Measurements from ENCODE around the gene OLR1. TPM values are rescaled to one million over a fixed set of nuclear protein-coding genes. Genes with fewer than 3 reads are reported as not detected.
A peak's percentile ranks its signal among the peaks of the same experiment; 100 is the strongest.
"Not testable (repeated sequence)": the region's sequence is repeated elsewhere in the genome, so short reads cannot be mapped to it uniquely, and the experiment has no call there.

The OLR1 gene
- total RNA-seq (1 to 10 TPM; 8.4 to 9.3 TPM), polyA plus RNA-seq (1 to 10 TPM in 1 of 2 donors, not detected in 1; 4.4 TPM)
- long read RNA-seq, donor 1, transcript OLR1-201 (6 exons, 2,462 nt): major isoform, 8 of 16 reads
- long read RNA-seq, donor 1, partial matches to known transcripts: 2 of 16 reads
- long read RNA-seq, donor 1, other reads (novel, unspliced or antisense): 3 of 16 reads
- long read RNA-seq, donor 2: 0 reads

- no peak for ATAC-seq (ENCODE audit: low FRiP score)
- intact Hi-C loops (cut with DNase I): no loop called here
- Histone ChIP-seq H3K27ac (ENCODE audit: low read depth in 1 of 2, low read length in 2 of 2) (no peak within 1 kb of the TSS), H3K4me1 (ENCODE audit: control insufficient read depth in 1 of 2, insufficient read depth in 2 of 2, low read length in 2 of 2) (no peaks in the 10 kb centered on the region), H3K36me3 (ENCODE audit: control insufficient read depth in 1 of 2, insufficient read depth in 2 of 2, low read length in 1 of 2) (no peaks in the 10 kb centered on the region), H3K27me3 (ENCODE audit: control insufficient read depth in 1 of 2, insufficient read depth in 2 of 2, low read length in 1 of 2) (no peaks in the 10 kb centered on the region), H3K9me3 (ENCODE audit: control insufficient read depth, low read length) (no peaks in the 10 kb centered on the region), H3K4me3 (ENCODE audit: low read length in 2 of 2) (no peak within 1 kb of the TSS)
- no peak for DNase-seq
- 63 to 65% methylated on average over 7 of the region's 7 CpGs for WGBS, 2 donors
Observed at GRCh38 chr12:10171973-10172728, at the start of gene OLR1. TSS of gene OLR1 (minus strand) at chr12:10172132. CDS start at chr12:10172077, 55 bp downstream.

- no peak overlapping the region for H3K4me3 ChIP-seq (ENCODE audit: low read length in 2 of 2)
- DNase-seq (peak; percentile 69 to 83), ATAC-seq (ENCODE audit: low FRiP score) (peak; percentile 92)
- peaks cover 0 to 3% of the 10 kb centered on the region in 2 donors for H3K4me1 ChIP-seq (ENCODE audit: control insufficient read depth in 1 of 2, insufficient read depth in 2 of 2, low read length in 2 of 2)
- WGBS, 2 donors: 14 to 18% methylated on average over 8 of the region's 8 CpGs
- intact Hi-C loops (cut with DNase I): no loop called here
- peak overlapping the region; percentile 54 to 67 for H3K27ac ChIP-seq (ENCODE audit: low read depth in 1 of 2, low read length in 2 of 2)
- no peaks in the 10 kb centered on the region for H3K9me3 ChIP-seq (ENCODE audit: control insufficient read depth, low read length)
- H3K36me3 ChIP-seq (ENCODE audit: control insufficient read depth in 1 of 2, insufficient read depth in 2 of 2, low read length in 1 of 2): peaks cover 10 to 12% of the 10 kb centered on the region in 2 donors
- H3K27me3 ChIP-seq (ENCODE audit: control insufficient read depth in 1 of 2, insufficient read depth in 2 of 2, low read length in 1 of 2): no peaks in the 10 kb centered on the region
Observed at GRCh38 chr12:10220398-10221077, 48.6 kb upstream of the OLR1 start.

- H3K27ac ChIP-seq (ENCODE audit: low read depth in 1 of 2, low read length in 2 of 2): no peak overlapping the region
- no peak for DNase-seq
- 92% methylated on average over 6 of the region's 6 CpGs for WGBS, 2 donors
- H3K27me3 ChIP-seq (ENCODE audit: control insufficient read depth in 1 of 2, insufficient read depth in 2 of 2, low read length in 1 of 2): no peaks in the 10 kb centered on the region
- peaks cover 0 to 3% of the 10 kb centered on the region in 2 donors for H3K4me1 ChIP-seq (ENCODE audit: control insufficient read depth in 1 of 2, insufficient read depth in 2 of 2, low read length in 2 of 2)
- ATAC-seq (ENCODE audit: low FRiP score): no peak
- H3K36me3 ChIP-seq (ENCODE audit: control insufficient read depth in 1 of 2, insufficient read depth in 2 of 2, low read length in 1 of 2): peaks cover 5 to 12% of the 10 kb centered on the region in 2 donors
- no peak overlapping the region for H3K4me3 ChIP-seq (ENCODE audit: low read length in 2 of 2)
- intact Hi-C loops (cut with DNase I): loop anchor here (10.0 kb wide), 3 partner anchors 147 to 1313 kb away; no protein-coding TSS in a partner anchor
- H3K9me3 ChIP-seq (ENCODE audit: control insufficient read depth, low read length): no peaks in the 10 kb centered on the region
Observed at GRCh38 chr12:10218021-10218420, 46.1 kb upstream of the OLR1 start.

GRCh38 chr12:10215946-10216345 is 44.0 kb upstream of the OLR1 start:
- intact Hi-C loops (cut with DNase I): loop anchor here (10.0 kb wide), 3 partner anchors 149 to 1311 kb away; no protein-coding TSS in a partner anchor
- not testable (repeated sequence) for H3K4me1 ChIP-seq (ENCODE audit: control insufficient read depth in 1 of 2, insufficient read depth in 2 of 2, low read length in 2 of 2); DNase-seq; H3K4me3 ChIP-seq (ENCODE audit: low read length in 2 of 2); H3K9me3 ChIP-seq (ENCODE audit: control insufficient read depth, low read length); H3K27ac ChIP-seq (ENCODE audit: low read depth in 1 of 2, low read length in 2 of 2); H3K36me3 ChIP-seq (ENCODE audit: control insufficient read depth in 1 of 2, insufficient read depth in 2 of 2, low read length in 1 of 2); ATAC-seq (ENCODE audit: low FRiP score); H3K27me3 ChIP-seq (ENCODE audit: control insufficient read depth in 1 of 2, insufficient read depth in 2 of 2, low read length in 1 of 2)
- 93 to 94% methylated on average over 13 of the region's 13 CpGs for WGBS, 2 donors

- intact Hi-C loops (cut with DNase I): loop anchor here (10.0 kb wide), 3 partner anchors 149 to 1311 kb away; no protein-coding TSS in a partner anchor
- ATAC-seq (ENCODE audit: low FRiP score) (no peak), DNase-seq (no peak)
- Histone ChIP-seq H3K4me3 (ENCODE audit: low read length in 2 of 2) (peak overlapping the region in 1 of 2 donors; percentile 97), H3K27ac (ENCODE audit: low read depth in 1 of 2, low read length in 2 of 2) (no peak overlapping the region), H3K36me3 (ENCODE audit: control insufficient read depth in 1 of 2, insufficient read depth in 2 of 2, low read length in 1 of 2) (no peaks in the 10 kb centered on the region), H3K27me3 (ENCODE audit: control insufficient read depth in 1 of 2, insufficient read depth in 2 of 2, low read length in 1 of 2) (no peaks in the 10 kb centered on the region), H3K9me3 (ENCODE audit: control insufficient read depth, low read length) (no peaks in the 10 kb centered on the region), H3K4me1 (ENCODE audit: control insufficient read depth in 1 of 2, insufficient read depth in 2 of 2, low read length in 2 of 2) (peaks cover 0 to 3% of the 10 kb centered on the region in 2 donors)
- WGBS, 2 donors: 68 to 77% methylated on average over 2 of the region's 2 CpGs
Observed at GRCh38 chr12:10215436-10215835, 43.5 kb upstream of the OLR1 start.

GRCh38 chr12:10214895-10215267 is 42.9 kb upstream of the OLR1 start:
- DNase-seq: no peak
- WGBS, 2 donors: 53 to 64% methylated on average over 3 of the region's 3 CpGs

GRCh38 chr12:10214136-10214894 is 42.4 kb upstream of the OLR1 start:
- Histone ChIP-seq H3K27ac (ENCODE audit: low read depth in 1 of 2, low read length in 2 of 2) (peak overlapping the region; percentile 88 to 99), H3K27me3 (ENCODE audit: control insufficient read depth in 1 of 2, insufficient read depth in 2 of 2, low read length in 1 of 2) (no peaks in the 10 kb centered on the region), H3K36me3 (ENCODE audit: control insufficient read depth in 1 of 2, insufficient read depth in 2 of 2, low read length in 1 of 2) (no peaks in the 10 kb centered on the region), H3K4me1 (ENCODE audit: control insufficient read depth in 1 of 2, insufficient read depth in 2 of 2, low read length in 2 of 2) (no peaks in the 10 kb centered on the region), H3K9me3 (ENCODE audit: control insufficient read depth, low read length) (no peaks in the 10 kb centered on the region), H3K4me3 (ENCODE audit: low read length in 2 of 2) (peak overlapping the region; percentile 55 to 97)
- no peak for DNase-seq
- intact Hi-C loops (cut with DNase I): loop anchor here (10.0 kb wide), 3 partner anchors 150 to 1310 kb away; no protein-coding TSS in a partner anchor
- no peak for ATAC-seq (ENCODE audit: low FRiP score)
- WGBS, 2 donors: 10 to 12% methylated on average over 10 of the region's 10 CpGs

More at GRCh38 chr12:10214895-10215267, 42.9 kb upstream of the OLR1 start:
- no peaks in the 10 kb centered on the region for H3K27me3 ChIP-seq (ENCODE audit: control insufficient read depth in 1 of 2, insufficient read depth in 2 of 2, low read length in 1 of 2)
- H3K27ac ChIP-seq (ENCODE audit: low read depth in 1 of 2, low read length in 2 of 2): peak overlapping the region; percentile 30 to 50
- H3K9me3 ChIP-seq (ENCODE audit: control insufficient read depth, low read length): no peaks in the 10 kb centered on the region
- H3K36me3 ChIP-seq (ENCODE audit: control insufficient read depth in 1 of 2, insufficient read depth in 2 of 2, low read length in 1 of 2): no peaks in the 10 kb centered on the region
- no peak for ATAC-seq (ENCODE audit: low FRiP score)
- intact Hi-C loops (cut with DNase I): loop anchor here (10.0 kb wide), 3 partner anchors 150 to 1310 kb away; no protein-coding TSS in a partner anchor
- H3K4me3 ChIP-seq (ENCODE audit: low read length in 2 of 2): peak overlapping the region in 1 of 2 donors; percentile 97
- peaks cover 0 to 2% of the 10 kb centered on the region in 2 donors for H3K4me1 ChIP-seq (ENCODE audit: control insufficient read depth in 1 of 2, insufficient read depth in 2 of 2, low read length in 2 of 2)

All from aorta (tissue), 5 donors.